Measurements from ENCODE around the gene SCLY.

DNA sequence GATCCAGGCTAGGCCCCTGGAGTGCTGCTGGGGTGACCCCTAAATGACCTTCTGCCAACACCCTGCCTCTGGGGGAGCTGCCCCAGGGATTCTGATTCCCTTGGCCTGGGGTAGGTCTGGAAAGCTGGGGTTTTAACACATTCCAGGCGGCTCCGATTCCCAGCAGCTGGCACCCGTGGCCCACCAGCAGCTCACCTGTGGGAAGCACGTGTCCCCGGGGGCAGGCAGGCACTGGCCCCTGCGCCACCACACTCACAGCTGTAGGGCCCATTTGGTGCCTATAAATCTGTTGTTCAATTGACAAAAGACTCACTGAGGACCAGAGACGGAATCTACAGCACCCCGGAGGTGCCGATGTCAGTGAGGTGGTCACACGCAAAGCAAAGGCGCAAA lies 73.6 kb downstream of the SCLY start:
- TF ChIP-seq, protein P1, sequence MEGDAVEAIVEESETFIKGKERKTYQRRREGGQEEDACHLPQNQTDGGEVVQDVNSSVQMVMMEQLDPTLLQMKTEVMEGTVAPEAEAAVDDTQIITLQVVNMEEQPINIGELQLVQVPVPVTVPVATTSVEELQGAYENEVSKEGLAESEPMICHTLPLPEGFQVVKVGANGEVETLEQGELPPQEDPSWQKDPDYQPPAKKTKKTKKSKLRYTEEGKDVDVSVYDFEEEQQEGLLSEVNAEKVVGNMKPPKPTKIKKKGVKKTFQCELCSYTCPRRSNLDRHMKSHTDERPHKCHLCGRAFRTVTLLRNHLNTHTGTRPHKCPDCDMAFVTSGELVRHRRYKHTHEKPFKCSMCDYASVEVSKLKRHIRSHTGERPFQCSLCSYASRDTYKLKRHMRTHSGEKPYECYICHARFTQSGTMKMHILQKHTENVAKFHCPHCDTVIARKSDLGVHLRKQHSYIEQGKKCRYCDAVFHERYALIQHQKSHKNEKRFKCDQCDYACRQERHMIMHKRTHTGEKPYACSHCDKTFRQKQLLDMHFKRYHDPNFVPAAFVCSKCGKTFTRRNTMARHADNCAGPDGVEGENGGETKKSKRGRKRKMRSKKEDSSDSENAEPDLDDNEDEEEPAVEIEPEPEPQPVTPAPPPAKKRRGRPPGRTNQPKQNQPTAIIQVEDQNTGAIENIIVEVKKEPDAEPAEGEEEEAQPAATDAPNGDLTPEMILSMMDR (tag by site-specific recombination; IDR thresholded peaks at IDR 0.05): no peak
- TF ChIP-seq ZNF394 (tag by site-specific recombination; IDR thresholded peaks at IDR 0.05; ENCODE audit: borderline replicate concordance) (no peak), ZNF416 (tag by site-specific recombination; IDR thresholded peaks at IDR 0.05) (no peak), ZNF423 (tag by site-specific recombination; IDR thresholded peaks at IDR 0.05) (no peak), ZNF768 (tag by site-specific recombination; IDR thresholded peaks at IDR 0.05) (no peak), ZNF660 (tag by site-specific recombination; IDR thresholded peaks at IDR 0.05) (no peak), PBX3 (CRISPR knock-in tag; IDR thresholded peaks at IDR 0.05) (no peak), ZBTB20 (tag by site-specific recombination; IDR thresholded peaks at IDR 0.05) (no peak)
- TF ChIP-seq, protein P2, sequence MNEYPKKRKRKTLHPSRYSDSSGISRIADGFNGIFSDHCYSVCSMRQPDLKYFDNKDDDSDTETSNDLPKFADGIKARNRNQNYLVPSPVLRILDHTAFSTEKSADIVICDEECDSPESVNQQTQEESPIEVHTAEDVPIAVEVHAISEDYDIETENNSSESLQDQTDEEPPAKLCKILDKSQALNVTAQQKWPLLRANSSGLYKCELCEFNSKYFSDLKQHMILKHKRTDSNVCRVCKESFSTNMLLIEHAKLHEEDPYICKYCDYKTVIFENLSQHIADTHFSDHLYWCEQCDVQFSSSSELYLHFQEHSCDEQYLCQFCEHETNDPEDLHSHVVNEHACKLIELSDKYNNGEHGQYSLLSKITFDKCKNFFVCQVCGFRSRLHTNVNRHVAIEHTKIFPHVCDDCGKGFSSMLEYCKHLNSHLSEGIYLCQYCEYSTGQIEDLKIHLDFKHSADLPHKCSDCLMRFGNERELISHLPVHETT (tag by site-specific recombination; IDR thresholded peaks at IDR 0.05): no peak
- TF ChIP-seq, protein P3, sequence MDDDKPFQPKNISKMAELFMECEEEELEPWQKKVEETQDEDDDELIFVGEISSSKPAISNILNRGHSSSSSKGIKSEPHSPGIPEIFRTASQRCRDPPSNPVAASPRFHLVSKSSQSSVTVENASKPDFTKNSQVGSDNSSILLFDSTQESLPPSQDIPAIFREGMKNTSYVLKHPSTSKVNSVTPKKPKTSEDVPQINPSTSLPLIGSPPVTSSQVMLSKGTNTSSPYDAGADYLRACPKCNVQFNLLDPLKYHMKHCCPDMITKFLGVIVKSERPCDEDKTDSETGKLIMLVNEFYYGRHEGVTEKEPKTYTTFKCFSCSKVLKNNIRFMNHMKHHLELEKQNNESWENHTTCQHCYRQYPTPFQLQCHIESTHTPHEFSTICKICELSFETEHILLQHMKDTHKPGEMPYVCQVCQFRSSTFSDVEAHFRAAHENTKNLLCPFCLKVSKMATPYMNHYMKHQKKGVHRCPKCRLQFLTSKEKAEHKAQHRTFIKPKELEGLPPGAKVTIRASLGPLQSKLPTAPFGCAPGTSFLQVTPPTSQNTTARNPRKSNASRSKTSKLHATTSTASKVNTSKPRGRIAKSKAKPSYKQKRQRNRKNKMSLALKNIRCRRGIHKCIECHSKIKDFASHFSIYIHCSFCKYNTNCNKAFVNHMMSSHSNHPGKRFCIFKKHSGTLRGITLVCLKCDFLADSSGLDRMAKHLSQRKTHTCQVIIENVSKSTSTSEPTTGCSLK (tag by site-specific recombination; IDR thresholded peaks at IDR 0.05): no peak
- TF ChIP-seq, protein P4, sequence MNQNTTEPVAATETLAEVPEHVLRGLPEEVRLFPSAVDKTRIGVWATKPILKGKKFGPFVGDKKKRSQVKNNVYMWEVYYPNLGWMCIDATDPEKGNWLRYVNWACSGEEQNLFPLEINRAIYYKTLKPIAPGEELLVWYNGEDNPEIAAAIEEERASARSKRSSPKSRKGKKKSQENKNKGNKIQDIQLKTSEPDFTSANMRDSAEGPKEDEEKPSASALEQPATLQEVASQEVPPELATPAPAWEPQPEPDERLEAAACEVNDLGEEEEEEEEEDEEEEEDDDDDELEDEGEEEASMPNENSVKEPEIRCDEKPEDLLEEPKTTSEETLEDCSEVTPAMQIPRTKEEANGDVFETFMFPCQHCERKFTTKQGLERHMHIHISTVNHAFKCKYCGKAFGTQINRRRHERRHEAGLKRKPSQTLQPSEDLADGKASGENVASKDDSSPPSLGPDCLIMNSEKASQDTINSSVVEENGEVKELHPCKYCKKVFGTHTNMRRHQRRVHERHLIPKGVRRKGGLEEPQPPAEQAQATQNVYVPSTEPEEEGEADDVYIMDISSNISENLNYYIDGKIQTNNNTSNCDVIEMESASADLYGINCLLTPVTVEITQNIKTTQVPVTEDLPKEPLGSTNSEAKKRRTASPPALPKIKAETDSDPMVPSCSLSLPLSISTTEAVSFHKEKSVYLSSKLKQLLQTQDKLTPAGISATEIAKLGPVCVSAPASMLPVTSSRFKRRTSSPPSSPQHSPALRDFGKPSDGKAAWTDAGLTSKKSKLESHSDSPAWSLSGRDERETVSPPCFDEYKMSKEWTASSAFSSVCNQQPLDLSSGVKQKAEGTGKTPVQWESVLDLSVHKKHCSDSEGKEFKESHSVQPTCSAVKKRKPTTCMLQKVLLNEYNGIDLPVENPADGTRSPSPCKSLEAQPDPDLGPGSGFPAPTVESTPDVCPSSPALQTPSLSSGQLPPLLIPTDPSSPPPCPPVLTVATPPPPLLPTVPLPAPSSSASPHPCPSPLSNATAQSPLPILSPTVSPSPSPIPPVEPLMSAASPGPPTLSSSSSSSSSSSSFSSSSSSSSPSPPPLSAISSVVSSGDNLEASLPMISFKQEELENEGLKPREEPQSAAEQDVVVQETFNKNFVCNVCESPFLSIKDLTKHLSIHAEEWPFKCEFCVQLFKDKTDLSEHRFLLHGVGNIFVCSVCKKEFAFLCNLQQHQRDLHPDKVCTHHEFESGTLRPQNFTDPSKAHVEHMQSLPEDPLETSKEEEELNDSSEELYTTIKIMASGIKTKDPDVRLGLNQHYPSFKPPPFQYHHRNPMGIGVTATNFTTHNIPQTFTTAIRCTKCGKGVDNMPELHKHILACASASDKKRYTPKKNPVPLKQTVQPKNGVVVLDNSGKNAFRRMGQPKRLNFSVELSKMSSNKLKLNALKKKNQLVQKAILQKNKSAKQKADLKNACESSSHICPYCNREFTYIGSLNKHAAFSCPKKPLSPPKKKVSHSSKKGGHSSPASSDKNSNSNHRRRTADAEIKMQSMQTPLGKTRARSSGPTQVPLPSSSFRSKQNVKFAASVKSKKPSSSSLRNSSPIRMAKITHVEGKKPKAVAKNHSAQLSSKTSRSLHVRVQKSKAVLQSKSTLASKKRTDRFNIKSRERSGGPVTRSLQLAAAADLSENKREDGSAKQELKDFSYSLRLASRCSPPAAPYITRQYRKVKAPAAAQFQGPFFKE (tag by site-specific recombination; IDR thresholded peaks at IDR 0.05; ENCODE audit: borderline replicate concordance): no peak
